Parathyroid adenoma (tissue), 2 donors: ENCODE results near the gene PEX5L.

Experiments
- H2AFZ ChIP-seq: fragments of 300-600 bp; sonication (generic); one replicate; pipeline ENCODE4 v1.7.0; 2017; ENCODE audit warnings: antibody characterized with exemption, mild to moderate bottlenecking
- H3K27ac ChIP-seq: fragments of 300-600 bp; sonication (generic); one replicate; pipeline ENCODE4 v1.7.0; 2017
- H3K27me3 ChIP-seq: fragments of 300-600 bp; sonication (generic); one replicate; pipeline ENCODE4 v1.7.0; 2017; ENCODE audit warnings: low read length; ENCODE audit not compliant: control insufficient read depth, insufficient read depth
- H3K36me3 ChIP-seq: fragments of 300-600 bp; sonication (generic); one replicate; pipeline ENCODE4 v1.7.0; 2017; ENCODE audit warnings: low read length; ENCODE audit not compliant: control insufficient read depth, insufficient read depth
- H3K4me1 ChIP-seq: fragments of 300-600 bp; sonication (generic); one replicate; pipeline ENCODE4 v1.7.0; 2017; ENCODE audit warnings: control low read depth
- H3K4me2 ChIP-seq: fragments of 300-600 bp; sonication (generic); one replicate; pipeline ENCODE4 v1.7.0; 2017; ENCODE audit warnings: low read length
- H3K4me3 ChIP-seq: fragments of 300-600 bp; sonication (generic); one replicate; pipeline ENCODE4 v1.7.0; 2017; ENCODE audit warnings: low read depth, low read length
- H3K79me2 ChIP-seq: fragments of 300-600 bp; sonication (generic); one replicate; pipeline ENCODE4 v1.7.0; 2017; ENCODE audit warnings: control low read depth
- H3K9ac ChIP-seq: fragments of 300-600 bp; sonication (generic); one replicate; pipeline ENCODE4 v1.7.0; 2017; ENCODE audit warnings: mild to moderate bottlenecking
- H3K9me3 ChIP-seq: fragments of 300-600 bp; sonication (generic); one replicate; pipeline ENCODE4 v1.7.0; 2017; ENCODE audit warnings: low read length; ENCODE audit not compliant: control insufficient read depth
- TF ChIP-seq, protein P1 (sequence below): fragments of 300-600 bp; sonication (generic); IDR thresholded peaks from one replicate; pipeline ENCODE4 v1.7.0; 2017; ENCODE audit warnings: antibody characterized with exemption, mild to moderate bottlenecking
- donor health status: primary hyperparathyroidism.

The PEX5L gene

DNA sequence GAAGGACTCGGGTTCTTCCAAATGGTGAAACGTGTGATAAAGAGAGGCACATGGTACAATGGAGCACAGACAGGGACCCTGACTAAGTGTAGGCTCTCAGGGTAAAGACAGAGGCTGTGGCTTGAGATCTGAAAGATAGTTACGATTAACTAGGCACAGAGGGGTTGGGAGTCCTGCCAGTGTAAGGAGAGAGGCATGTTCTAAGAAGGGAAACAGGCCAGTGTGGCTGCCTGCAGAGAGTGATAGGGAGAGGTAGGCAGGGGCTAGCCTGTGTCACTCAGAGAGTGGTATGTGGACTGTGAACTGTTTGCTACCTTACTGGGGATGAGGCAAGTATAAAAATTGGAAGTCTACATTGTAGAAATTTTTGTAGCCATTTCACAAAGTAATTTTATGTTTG, 109.5 kb downstream of the PEX5L start:
- Histone ChIP-seq H3K4me2 (no peak overlapping the region), H3K27ac (peak overlapping the region; percentile 52), H3K4me3 (no peak overlapping the region), H3K79me2 (peaks cover 14% of the 10 kb centered on the region), H3K36me3 (no peaks in the 10 kb centered on the region), H2AFZ (no peak overlapping the region), H3K9ac (no peak overlapping the region), H3K9me3 (no peaks in the 10 kb centered on the region), H3K4me1 (peaks cover 54% of the 10 kb centered on the region), H3K27me3 (no peaks in the 10 kb centered on the region)
- TF ChIP-seq, protein P1, sequence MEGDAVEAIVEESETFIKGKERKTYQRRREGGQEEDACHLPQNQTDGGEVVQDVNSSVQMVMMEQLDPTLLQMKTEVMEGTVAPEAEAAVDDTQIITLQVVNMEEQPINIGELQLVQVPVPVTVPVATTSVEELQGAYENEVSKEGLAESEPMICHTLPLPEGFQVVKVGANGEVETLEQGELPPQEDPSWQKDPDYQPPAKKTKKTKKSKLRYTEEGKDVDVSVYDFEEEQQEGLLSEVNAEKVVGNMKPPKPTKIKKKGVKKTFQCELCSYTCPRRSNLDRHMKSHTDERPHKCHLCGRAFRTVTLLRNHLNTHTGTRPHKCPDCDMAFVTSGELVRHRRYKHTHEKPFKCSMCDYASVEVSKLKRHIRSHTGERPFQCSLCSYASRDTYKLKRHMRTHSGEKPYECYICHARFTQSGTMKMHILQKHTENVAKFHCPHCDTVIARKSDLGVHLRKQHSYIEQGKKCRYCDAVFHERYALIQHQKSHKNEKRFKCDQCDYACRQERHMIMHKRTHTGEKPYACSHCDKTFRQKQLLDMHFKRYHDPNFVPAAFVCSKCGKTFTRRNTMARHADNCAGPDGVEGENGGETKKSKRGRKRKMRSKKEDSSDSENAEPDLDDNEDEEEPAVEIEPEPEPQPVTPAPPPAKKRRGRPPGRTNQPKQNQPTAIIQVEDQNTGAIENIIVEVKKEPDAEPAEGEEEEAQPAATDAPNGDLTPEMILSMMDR = no peak

DNA sequence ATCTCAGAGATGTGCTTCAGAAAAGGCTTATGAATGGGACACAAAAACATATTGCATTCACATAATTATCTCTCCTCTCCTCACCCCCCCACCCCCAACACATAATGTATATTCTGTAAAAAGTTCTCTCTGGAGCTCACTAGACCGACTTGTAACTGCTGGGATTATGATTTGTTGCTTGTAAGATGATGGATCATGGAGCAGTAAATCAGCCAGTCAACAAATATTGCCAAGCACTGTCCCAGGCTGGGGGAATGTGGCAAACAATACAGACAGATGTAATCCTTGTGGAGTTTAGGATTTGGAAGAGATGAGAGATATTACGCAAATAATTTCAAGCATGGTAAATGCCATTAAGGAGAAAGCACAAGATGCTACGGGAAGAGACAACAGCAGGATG, 114.8 kb downstream of the PEX5L start:
- TF ChIP-seq, protein P1 = no peak
- no peak overlapping the region for H3K4me3 ChIP-seq
- peak overlapping the region; percentile 55 for H3K27ac ChIP-seq
- no peaks in the 10 kb centered on the region for H3K36me3 ChIP-seq
- H3K9me3 ChIP-seq = no peaks in the 10 kb centered on the region
- H2AFZ ChIP-seq = no peak overlapping the region
- no peak overlapping the region for H3K9ac ChIP-seq
- H3K27me3 ChIP-seq = no peaks in the 10 kb centered on the region
- H3K4me1 ChIP-seq = peaks cover 38% of the 10 kb centered on the region
- H3K4me2 ChIP-seq = peak overlapping the region; percentile 42
- H3K79me2 ChIP-seq = peaks cover 28% of the 10 kb centered on the region

DNA sequence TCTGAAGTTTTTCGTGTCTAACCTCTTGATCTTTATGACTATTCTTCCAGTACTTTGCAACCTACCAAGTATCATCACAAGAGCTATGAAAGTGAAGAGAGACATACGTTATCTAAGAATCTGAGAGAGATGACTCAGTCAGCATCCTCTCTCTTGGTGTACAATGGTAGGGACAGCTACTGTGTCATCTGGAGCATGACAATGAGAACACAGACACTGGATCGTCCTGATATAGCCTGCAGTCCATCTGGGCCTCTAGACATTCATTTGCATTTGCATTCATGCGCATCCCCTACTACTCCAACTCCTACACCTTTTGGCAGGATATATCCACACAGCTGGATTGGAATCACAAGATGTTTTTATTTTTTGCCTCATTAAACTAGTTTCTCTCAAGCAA, 115.2 kb downstream of the PEX5L start:
- Histone ChIP-seq H3K9me3 (no peaks in the 10 kb centered on the region), H3K36me3 (no peaks in the 10 kb centered on the region), H3K4me3 (no peak overlapping the region), H3K79me2 (peaks cover 30% of the 10 kb centered on the region), H3K27ac (peak overlapping the region; percentile 55), H3K27me3 (no peaks in the 10 kb centered on the region), H3K4me2 (peak overlapping the region; percentile 42), H3K9ac (no peak overlapping the region), H2AFZ (no peak overlapping the region), H3K4me1 (peaks cover 36% of the 10 kb centered on the region)
- TF ChIP-seq, protein P1 = no peak

DNA sequence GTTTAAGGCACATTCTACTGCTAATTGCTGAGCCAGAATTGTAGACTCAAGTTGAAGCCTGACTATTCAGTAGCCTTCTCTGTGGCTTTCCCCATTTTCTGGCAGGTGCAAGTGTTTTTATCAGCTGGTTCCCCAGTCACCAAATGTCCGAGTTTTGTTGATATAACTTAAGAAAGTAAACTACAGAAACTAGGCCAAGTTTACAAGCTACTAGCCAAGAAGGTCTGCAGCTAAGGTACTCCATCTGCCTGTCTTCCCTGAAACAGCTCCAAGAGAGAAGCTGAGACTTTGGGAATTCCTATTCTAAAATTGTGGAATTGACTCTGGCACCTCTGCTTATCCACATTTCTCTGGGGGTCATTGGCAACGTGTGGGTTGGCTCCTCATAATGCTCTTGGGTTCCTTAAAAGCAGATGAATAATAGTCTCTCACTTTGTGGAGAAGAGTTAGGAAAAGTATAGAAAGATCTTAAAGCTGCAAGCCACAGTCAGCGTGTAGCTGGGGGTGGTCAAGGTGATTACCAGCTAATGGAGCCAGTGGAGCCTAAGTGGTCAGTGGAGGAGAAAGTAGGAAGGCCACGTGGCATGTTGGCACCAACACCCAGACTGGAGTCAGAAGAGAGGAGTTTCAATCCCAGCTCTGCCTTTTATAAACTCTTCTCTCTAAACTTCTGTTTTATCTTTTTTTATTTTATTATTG, 128.8 kb downstream of the PEX5L start:
- no peaks in the 10 kb centered on the region for H3K36me3 ChIP-seq
- H2AFZ ChIP-seq = no peak overlapping the region
- H3K9ac ChIP-seq = no peak overlapping the region
- TF ChIP-seq, protein P1 = no peak
- H3K27me3 ChIP-seq = no peaks in the 10 kb centered on the region
- H3K9me3 ChIP-seq = no peaks in the 10 kb centered on the region
- peaks cover 37% of the 10 kb centered on the region for H3K79me2 ChIP-seq
- H3K27ac ChIP-seq = no peak overlapping the region
- H3K4me1 ChIP-seq = peaks cover 2% of the 10 kb centered on the region
- no peak overlapping the region for H3K4me2 ChIP-seq
- no peak overlapping the region for H3K4me3 ChIP-seq

DNA sequence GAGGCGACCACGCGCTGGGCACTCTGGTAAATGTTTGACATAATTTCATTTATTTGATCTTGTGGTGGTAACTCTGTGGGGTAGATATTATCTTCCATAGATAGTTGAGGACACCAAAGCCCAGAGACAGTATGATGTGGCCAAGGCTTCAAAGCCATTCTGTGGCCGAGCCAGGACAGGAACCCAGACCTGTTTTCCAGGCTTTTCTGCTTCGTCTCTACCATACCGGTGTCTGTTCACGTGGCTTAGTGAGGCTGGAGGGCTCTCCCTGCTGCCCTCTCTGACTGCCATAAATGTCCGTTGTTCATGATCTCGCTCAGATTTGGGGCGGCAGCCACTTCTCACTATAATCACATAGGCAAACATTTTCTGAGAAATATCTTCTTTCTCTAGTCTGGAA, 134.7 kb downstream of the PEX5L start:
- no peak overlapping the region for H3K4me2 ChIP-seq
- H3K79me2 ChIP-seq = peaks cover 19% of the 10 kb centered on the region
- no peaks in the 10 kb centered on the region for H3K36me3 ChIP-seq
- no peak overlapping the region for H2AFZ ChIP-seq
- H3K27me3 ChIP-seq = no peaks in the 10 kb centered on the region
- H3K4me1 ChIP-seq = no peaks in the 10 kb centered on the region
- no peak overlapping the region for H3K27ac ChIP-seq
- H3K9me3 ChIP-seq = no peaks in the 10 kb centered on the region
- no peak overlapping the region for H3K9ac ChIP-seq
- H3K4me3 ChIP-seq = no peak overlapping the region
- TF ChIP-seq, protein P1 = no peak
